K562 (cell line): ENCODE data around the gene PRDM4. TPM values are rescaled to one million over a fixed set of nuclear protein-coding genes. Genes with fewer than 3 reads are reported as not detected.

Source experiments
- BHLHE40 ChIP-seq: IDR thresholded peaks from 2 replicates; pipeline ENCODE4 v1.6.1; 2011; ENCODE audit warnings: low read length, improper control_type of control experiment
- E2F6 ChIP-seq, 2 experiments: IDR thresholded peaks; 2 replicates each; pipeline ENCODE4 v1.6.1; 2011; ENCODE audit warnings: borderline replicate concordance in 1 of 2, control low read depth in 1 of 2, low read depth in 1 of 2, low read length in 1 of 2, mild to moderate bottlenecking in 1 of 2, mixed read lengths in 1 of 2, moderate library complexity in 1 of 2; ENCODE audit not compliant: insufficient read depth in 1 of 2, insufficient read length in 1 of 2, poor library complexity in 1 of 2, severe bottlenecking in 1 of 2; ENCODE audit errors: extremely low read depth in 1 of 2
- EHMT2 ChIP-seq: fragments of 450-650 bp; IDR thresholded peaks from 2 replicates; pipeline ENCODE4 v1.6.1; 2018; ENCODE audit warnings: antibody characterized with exemption
- EP300 ChIP-seq: IDR thresholded peaks from 2 replicates; pipeline ENCODE4 v1.6.1; 2012; ENCODE audit warnings: low read length, improper control_type of control experiment
- HNRNPK ChIP-seq: fragments of 200-400 bp; formaldehyde crosslinking; IDR thresholded peaks from one replicate; pipeline ENCODE4 v1.6.1; 2018; ENCODE audit warnings: mild to moderate bottlenecking, low read depth, low read length; ENCODE audit not compliant: poor library complexity, severe bottlenecking
- ILF3 ChIP-seq: fragments of 450-650 bp; IDR thresholded peaks from 2 replicates; pipeline ENCODE4 v1.6.1; 2018; ENCODE audit warnings: antibody characterized with exemption, mild to moderate bottlenecking, moderate library complexity, borderline replicate concordance
- NFATC3 ChIP-seq: fragments of 450-650 bp; IDR thresholded peaks from 2 replicates; pipeline ENCODE4 v1.6.1; 2017; ENCODE audit warnings: mild to moderate bottlenecking
- SMC3 ChIP-seq: conservative IDR thresholded peaks from 2 replicates; pipeline ENCODE4 v1.6.1; 2011; ENCODE audit warnings: low read depth, low read length, improper control_type of control experiment; ENCODE audit not compliant: insufficient read depth
- TFE3 ChIP-seq: fragments of 450-650 bp; formaldehyde crosslinking; IDR thresholded peaks from 2 replicates; pipeline ENCODE4 v1.4.0; 2020; ENCODE audit warnings: mild to moderate bottlenecking, mixed read lengths
- ZBTB49 ChIP-seq: sonication (generic); formaldehyde crosslinking; IDR thresholded peaks from 2 replicates; pipeline ENCODE4 v1.8.0; 2022; ENCODE audit warnings: missing genetic modification reagents, mild to moderate bottlenecking, borderline replicate concordance
- ZBTB7A ChIP-seq: IDR thresholded peaks from 2 replicates; pipeline ENCODE4 v1.6.1; 2011; ENCODE audit warnings: low read depth, mild to moderate bottlenecking, low read length, moderate library complexity, borderline replicate concordance; ENCODE audit not compliant: control insufficient read depth
- polyA plus RNA-seq, 8 experiments: library from polyadenylated mRNA; depleted of rRNA in 4 of 8; stranded (reverse) in 5 of 8; unstranded in 3 of 8; fragments of >200 nt; fragmentation: Nextera tagmentation in 2 of 8; fragmentation: Illumina TruSeq in 1 of 8; extraction: Ambion mirVana in 2 of 8; extraction: Trizol in 1 of 8; gene quantifications; 2 replicates each; pipeline versions ENCODE4 v1.2.1 to v1.2.3, GENCODE V29; 2011 to 2014; ENCODE audit warnings: inconsistent platforms in 1 of 8, missing spikeins in 1 of 8
- total RNA-seq, 7 experiments: library from RNA; depleted of rRNA in 6 of 7; stranded (reverse); fragments of >200 nt in 6 of 7; fragmentation: Illumina TruSeq in 2 of 7; extraction: Trizol in 2 of 7; gene quantifications; 2 replicates each; pipeline versions ENCODE4 v1.2.1 to v1.2.3, GENCODE V29; 2011 to 2021; ENCODE audit warnings: low replicate concordance in 1 of 7
- TF ChIP-seq, protein P1 (sequence below): IDR thresholded peaks from 2 replicates; pipeline ENCODE4 v1.6.1; 2011; ENCODE audit warnings: borderline replicate concordance, low read depth, mild to moderate bottlenecking, moderate library complexity, low read length; ENCODE audit not compliant: insufficient read depth, poor library complexity, severe bottlenecking
- TF ChIP-seq, protein P2 (sequence below): fragments of 450-650 bp; IDR thresholded peaks from 2 replicates; pipeline ENCODE4 v1.6.1; 2018; ENCODE audit not compliant: partially characterized antibody
- TF ChIP-seq, protein P3 (sequence below): IDR thresholded peaks from 2 replicates; pipeline ENCODE4 v1.6.1; 2011; ENCODE audit not compliant: insufficient read length; ENCODE audit errors: extremely low read depth

Gene PRDM4
- total and polyA plus RNA-seq, 9 of the 15 experiments (the other 6 are each of a cell fraction or from before 2014, with no cell fraction given): 5.9 to 26.0 (median 20.0) TPM

- TF ChIP-seq ZBTB49 (CRISPR knock-in tag): no peak
- no peak for TF ChIP-seq NFATC3
- TF ChIP-seq HNRNPK: no peak
- peak; percentile 7; the same call in 1 of the 2 replicates for TF ChIP-seq ZBTB7A
- TF ChIP-seq, protein P1, sequence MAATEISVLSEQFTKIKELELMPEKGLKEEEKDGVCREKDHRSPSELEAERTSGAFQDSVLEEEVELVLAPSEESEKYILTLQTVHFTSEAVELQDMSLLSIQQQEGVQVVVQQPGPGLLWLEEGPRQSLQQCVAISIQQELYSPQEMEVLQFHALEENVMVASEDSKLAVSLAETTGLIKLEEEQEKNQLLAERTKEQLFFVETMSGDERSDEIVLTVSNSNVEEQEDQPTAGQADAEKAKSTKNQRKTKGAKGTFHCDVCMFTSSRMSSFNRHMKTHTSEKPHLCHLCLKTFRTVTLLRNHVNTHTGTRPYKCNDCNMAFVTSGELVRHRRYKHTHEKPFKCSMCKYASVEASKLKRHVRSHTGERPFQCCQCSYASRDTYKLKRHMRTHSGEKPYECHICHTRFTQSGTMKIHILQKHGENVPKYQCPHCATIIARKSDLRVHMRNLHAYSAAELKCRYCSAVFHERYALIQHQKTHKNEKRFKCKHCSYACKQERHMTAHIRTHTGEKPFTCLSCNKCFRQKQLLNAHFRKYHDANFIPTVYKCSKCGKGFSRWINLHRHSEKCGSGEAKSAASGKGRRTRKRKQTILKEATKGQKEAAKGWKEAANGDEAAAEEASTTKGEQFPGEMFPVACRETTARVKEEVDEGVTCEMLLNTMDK: no peak
- no peak for TF ChIP-seq EHMT2
- peak; percentile 82 for TF ChIP-seq TFE3 (CRISPR knock-in tag)
- TF ChIP-seq ILF3: no peak
- peak; percentile 81 for TF ChIP-seq BHLHE40
- no peak for TF ChIP-seq SMC3
- TF ChIP-seq E2F6 (IDR thresholded peaks at IDR 0.05; ENCODE audit: borderline replicate concordance in 1 of 2, extremely low read depth in 1 of 2, insufficient read depth in 1 of 2, insufficient read length in 1 of 2, low read depth in 1 of 2, low read length in 1 of 2, poor library complexity in 1 of 2, severe bottlenecking in 1 of 2): peak in 1 of 2 experiments; percentile 39
- TF ChIP-seq, protein P2, sequence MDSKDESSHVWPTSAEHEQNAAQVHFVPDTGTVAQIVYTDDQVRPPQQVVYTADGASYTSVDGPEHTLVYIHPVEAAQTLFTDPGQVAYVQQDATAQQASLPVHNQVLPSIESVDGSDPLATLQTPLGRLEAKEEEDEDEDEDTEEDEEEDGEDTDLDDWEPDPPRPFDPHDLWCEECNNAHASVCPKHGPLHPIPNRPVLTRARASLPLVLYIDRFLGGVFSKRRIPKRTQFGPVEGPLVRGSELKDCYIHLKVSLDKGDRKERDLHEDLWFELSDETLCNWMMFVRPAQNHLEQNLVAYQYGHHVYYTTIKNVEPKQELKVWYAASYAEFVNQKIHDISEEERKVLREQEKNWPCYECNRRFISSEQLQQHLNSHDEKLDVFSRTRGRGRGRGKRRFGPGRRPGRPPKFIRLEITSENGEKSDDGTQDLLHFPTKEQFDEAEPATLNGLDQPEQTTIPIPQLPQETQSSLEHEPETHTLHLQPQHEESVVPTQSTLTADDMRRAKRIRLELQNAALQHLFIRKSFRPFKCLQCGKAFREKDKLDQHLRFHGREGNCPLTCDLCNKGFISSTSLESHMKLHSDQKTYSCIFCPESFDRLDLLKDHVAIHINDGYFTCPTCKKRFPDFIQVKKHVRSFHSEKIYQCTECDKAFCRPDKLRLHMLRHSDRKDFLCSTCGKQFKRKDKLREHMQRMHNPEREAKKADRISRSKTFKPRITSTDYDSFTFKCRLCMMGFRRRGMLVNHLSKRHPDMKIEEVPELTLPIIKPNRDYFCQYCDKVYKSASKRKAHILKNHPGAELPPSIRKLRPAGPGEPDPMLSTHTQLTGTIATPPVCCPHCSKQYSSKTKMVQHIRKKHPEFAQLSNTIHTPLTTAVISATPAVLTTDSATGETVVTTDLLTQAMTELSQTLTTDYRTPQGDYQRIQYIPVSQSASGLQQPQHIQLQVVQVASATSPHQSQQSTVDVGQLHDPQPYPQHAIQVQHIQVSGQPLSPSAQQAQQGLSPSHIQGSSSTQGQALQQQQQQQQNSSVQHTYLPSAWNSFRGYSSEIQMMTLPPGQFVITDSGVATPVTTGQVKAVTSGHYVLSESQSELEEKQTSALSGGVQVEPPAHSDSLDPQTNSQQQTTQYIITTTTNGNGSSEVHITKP: peak; percentile 76
- TF ChIP-seq, protein P3, sequence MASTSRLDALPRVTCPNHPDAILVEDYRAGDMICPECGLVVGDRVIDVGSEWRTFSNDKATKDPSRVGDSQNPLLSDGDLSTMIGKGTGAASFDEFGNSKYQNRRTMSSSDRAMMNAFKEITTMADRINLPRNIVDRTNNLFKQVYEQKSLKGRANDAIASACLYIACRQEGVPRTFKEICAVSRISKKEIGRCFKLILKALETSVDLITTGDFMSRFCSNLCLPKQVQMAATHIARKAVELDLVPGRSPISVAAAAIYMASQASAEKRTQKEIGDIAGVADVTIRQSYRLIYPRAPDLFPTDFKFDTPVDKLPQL: no peak
- TF ChIP-seq EP300: no peak
These were observed 629 bp downstream of the PRDM4 start (continued) for GRCh38 chr12:107760207-107760808.
